Uterus (tissue), 4 donors: ENCODE results near the gene TEX14. TPM values are rescaled to one million over a fixed set of nuclear protein-coding genes. Genes with fewer than 3 reads are reported as not detected.

Source experiments
- DNase-seq, 2 donors: peaks; one replicate each; pipeline ENCODE4 v3.0.0-alpha.2; 2019 to 2020
- H3K27ac ChIP-seq, 2 donors: fragments of 200-600 bp; sonication (generic); 1 replicate in 1 of 2; 2 replicates in 1 of 2; pipeline ENCODE4 v1.5.1; 2016 to 2018
- H3K27me3 ChIP-seq, 2 donors: fragments of 200-600 bp; sonication (generic); one replicate each; pipeline ENCODE4 v1.5.1; 2018 to 2019; ENCODE audit warnings: control low read depth in 1 of 2
- H3K36me3 ChIP-seq, 2 donors: fragments of 200-600 bp; sonication (generic); one replicate each; pipeline ENCODE4 v1.5.1; 2019; ENCODE audit warnings: control low read depth in 1 of 2
- H3K4me1 ChIP-seq, 2 donors: fragments of 200-600 bp; sonication (generic); one replicate each; pipeline ENCODE4 v1.5.1; 2018 to 2019; ENCODE audit warnings: control low read depth in 1 of 2
- H3K4me3 ChIP-seq, 2 donors: fragments of 200-600 bp; sonication (generic); 1 replicate in 1 of 2; 2 replicates in 1 of 2; pipeline ENCODE4 v1.5.1; 2018 to 2019; ENCODE audit warnings: mild to moderate bottlenecking in 1 of 2
- H3K9me3 ChIP-seq, 2 donors: fragments of 200-600 bp; sonication (generic); one replicate each; pipeline ENCODE4 v1.5.1; 2019; ENCODE audit warnings: control low read depth in 1 of 2
- CTCF ChIP-seq, 4 experiments: fragments of 200-600 bp in 2 of 4; fragments of 450-650 bp in 2 of 4; sonication (generic) in 2 of 4; IDR thresholded peaks; one replicate each; pipeline ENCODE4 v1.5.1; 2016 to 2019; ENCODE audit warnings: antibody characterized with exemption in 4 of 4, mild to moderate bottlenecking in 2 of 4, moderate library complexity in 1 of 4
- POLR2A ChIP-seq, 2 donors: fragments of 450-650 bp; IDR thresholded peaks; one replicate each; pipeline ENCODE4 v1.6.1; 2016; ENCODE audit warnings: antibody characterized with exemption in 2 of 2, mild to moderate bottlenecking in 1 of 2, moderate library complexity in 1 of 2
- intact Hi-C: fragments of 100-400 bp; cut with DNase I; formaldehyde crosslinking; loops from one replicate; pipeline ENCODE4 v1.15.1; 2023; ENCODE audit warnings: low total_unique reads
- total RNA-seq, 4 donors: library from RNA; depleted of rRNA in 3 of 4; stranded (reverse); fragments of >200 nt in 3 of 4; gene quantifications; one replicate each; pipeline versions ENCODE4 v1.1.0 to v1.2.4, GENCODE V29; 2014 to 2023
- donor health status: DM: yes; HTN: yes; CAD: no.

Gene TEX14
- total RNA-seq, 4 donors from 2014 or later = 0.28 to 0.55 (median 0.29) TPM; not detected in 1

DNA sequence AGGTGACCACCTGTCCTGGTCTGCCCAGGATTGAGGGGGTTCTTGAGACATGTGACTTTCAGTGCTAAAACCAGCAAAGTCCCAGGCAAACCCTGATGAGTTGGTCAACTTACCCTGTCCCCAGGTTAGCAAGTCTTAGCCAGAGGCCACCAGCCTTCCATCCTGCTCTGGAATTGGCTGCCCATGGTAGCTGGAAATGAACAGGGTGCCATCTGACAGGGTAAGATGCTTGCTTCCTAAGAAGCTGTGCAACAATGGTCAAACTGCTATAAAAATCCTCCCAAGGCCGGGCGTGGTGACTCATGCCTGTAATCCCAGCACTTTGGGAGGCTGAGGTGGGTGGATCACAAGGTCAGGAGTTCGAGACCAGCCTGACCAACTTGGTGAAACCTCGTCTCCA, 154.6 kb downstream of the TEX14 start:
- Histone ChIP-seq H3K27ac (no peak overlapping the region), H3K27me3 (no peaks in the 10 kb centered on the region), H3K4me3 (no peak overlapping the region), H3K9me3 (no peaks in the 10 kb centered on the region), H3K4me1 (no peaks in the 10 kb centered on the region), H3K36me3 (no peaks in the 10 kb centered on the region)
- DNase-seq = no peak
- intact Hi-C loops = no loop called here
- TF ChIP-seq CTCF (IDR thresholded peaks at IDR 0.05) (no peak), POLR2A (IDR thresholded peaks at IDR 0.05) (no peak)

DNA sequence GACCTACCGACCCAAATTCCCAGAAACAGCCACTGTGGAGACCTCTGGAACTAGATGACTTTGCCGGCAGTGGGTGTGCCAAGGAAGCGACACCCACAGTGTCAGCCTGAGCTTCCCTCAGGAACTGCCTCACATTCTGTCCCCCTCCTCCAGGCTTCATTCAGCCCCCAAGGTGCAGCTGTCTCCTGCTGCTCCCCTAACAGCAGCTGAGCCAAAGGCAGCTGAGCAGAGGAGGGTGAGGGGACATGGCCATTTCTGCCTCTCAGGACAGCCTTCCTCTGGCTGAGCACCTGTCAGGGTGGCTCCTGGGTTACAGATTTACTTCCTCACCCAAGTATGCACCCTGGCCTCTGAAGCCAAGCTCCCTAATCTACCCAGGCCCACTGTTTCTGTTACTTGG, 155.3 kb downstream of the TEX14 start:
- intact Hi-C loops = no loop called here
- DNase-seq = no peak
- Histone ChIP-seq H3K4me3 (no peak overlapping the region), H3K27me3 (no peaks in the 10 kb centered on the region), H3K9me3 (no peaks in the 10 kb centered on the region), H3K4me1 (no peaks in the 10 kb centered on the region), H3K36me3 (no peaks in the 10 kb centered on the region), H3K27ac (no peak overlapping the region)
- TF ChIP-seq CTCF (IDR thresholded peaks at IDR 0.05) = no peak
- no peak for TF ChIP-seq POLR2A (IDR thresholded peaks at IDR 0.05)

DNA sequence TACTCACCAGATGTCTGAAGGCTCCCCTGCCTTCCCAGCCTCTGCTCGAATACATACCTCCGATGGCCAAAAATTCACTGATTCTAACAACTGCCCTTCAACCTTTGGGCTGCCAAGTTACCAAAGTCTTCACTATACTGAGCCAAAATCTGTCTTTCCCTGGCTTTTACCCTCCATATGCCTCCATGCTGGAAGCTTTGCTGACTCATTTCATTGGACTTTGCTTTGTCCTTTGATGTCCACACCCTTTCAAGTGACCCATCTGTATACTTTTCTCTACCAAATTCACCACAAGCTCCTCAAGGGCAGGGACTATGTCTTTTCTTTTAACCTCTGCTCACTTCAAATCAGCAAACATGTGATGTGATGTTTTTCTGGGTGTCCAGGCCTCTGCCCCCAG, 156.4 kb downstream of the TEX14 start:
- Histone ChIP-seq H3K9me3 (no peaks in the 10 kb centered on the region), H3K4me3 (no peak overlapping the region), H3K4me1 (no peaks in the 10 kb centered on the region), H3K27ac (no peak overlapping the region), H3K27me3 (no peaks in the 10 kb centered on the region), H3K36me3 (no peaks in the 10 kb centered on the region)
- TF ChIP-seq CTCF (IDR thresholded peaks at IDR 0.05) (no peak), POLR2A (IDR thresholded peaks at IDR 0.05) (no peak)
- no peak for DNase-seq
- intact Hi-C loops = no loop called here

GRCh38 chr17:58534901-58535421, 156.9 kb downstream of the TEX14 start:
- no peak overlapping the region for H3K4me3 ChIP-seq
- no peak overlapping the region for H3K27ac ChIP-seq
- no peaks in the 10 kb centered on the region for H3K27me3 ChIP-seq
- no peaks in the 10 kb centered on the region for H3K4me1 ChIP-seq
- TF ChIP-seq CTCF (IDR thresholded peaks at IDR 0.05) (no peak), POLR2A (IDR thresholded peaks at IDR 0.05) (no peak)
- H3K36me3 ChIP-seq = no peaks in the 10 kb centered on the region
- intact Hi-C loops = no loop called here
- H3K9me3 ChIP-seq = no peaks in the 10 kb centered on the region
- DNase-seq = no peak

- intact Hi-C loops = no loop called here
- no peaks in the 10 kb centered on the region for H3K36me3 ChIP-seq
- TF ChIP-seq CTCF (IDR thresholded peaks at IDR 0.05) = no peak
- TF ChIP-seq POLR2A (IDR thresholded peaks at IDR 0.05) = no peak
- H3K4me3 ChIP-seq = no peak overlapping the region
- no peak for DNase-seq
- no peak overlapping the region for H3K27ac ChIP-seq
- H3K4me1 ChIP-seq = no peaks in the 10 kb centered on the region
- H3K27me3 ChIP-seq = no peaks in the 10 kb centered on the region
- no peaks in the 10 kb centered on the region for H3K9me3 ChIP-seq
These were observed 157.5 kb downstream of the TEX14 start for GRCh38 chr17:58534331-58534730.
